Bone marrow (tissue), 2 donors: Measurements from ENCODE around the gene HNF4A.

Experiments
- DNase-seq, 2 donors: peaks; one replicate each; lab custom pipeline; 2025; lab: John Stamatoyannopoulos, UW

Gene HNF4A

GRCh38 chr20:44424039-44424495 lies 68.6 kb downstream of the HNF4A start:
- no peak for DNase-seq

GRCh38 chr20:44425923-44426322 lies 70.4 kb downstream of the HNF4A start:
- DNase-seq, result no peak

- no peak for DNase-seq
Observed at GRCh38 chr20:44426879-44427790, 71.6 kb downstream of the HNF4A start.

GRCh38 chr20:44427804-44428173 lies 72.3 kb downstream of the HNF4A start:
- DNase-seq, result no peak

- DNase-seq, result no peak
Observed at GRCh38 chr20:44428174-44429016, 72.9 kb downstream of the HNF4A start.

- no peak for DNase-seq
Observed at GRCh38 chr20:44429017-44429339, 73.5 kb downstream of the HNF4A start.

- DNase-seq, result no peak
Observed at GRCh38 chr20:44429419-44430269, 74.1 kb downstream of the HNF4A start.

GRCh38 chr20:44430270-44431065 lies 75.0 kb downstream of the HNF4A start:
- no peak for DNase-seq

GRCh38 chr20:44431118-44431501 lies 75.6 kb downstream of the HNF4A start:
- no peak for DNase-seq

GRCh38 chr20:44431502-44432234 lies 76.2 kb downstream of the HNF4A start:
- DNase-seq, result no peak

- DNase-seq, result no peak
Observed at GRCh38 chr20:44432618-44433577, 77.4 kb downstream of the HNF4A start.

- no peak for DNase-seq
Observed at GRCh38 chr20:44433751-44434538, 78.4 kb downstream of the HNF4A start.

- DNase-seq, result no peak
Observed at GRCh38 chr20:44435630-44436335, 80.3 kb downstream of the HNF4A start.

- no peak for DNase-seq
Observed at GRCh38 chr20:44436393-44436792, 80.9 kb downstream of the HNF4A start.

- no peak for DNase-seq
Observed at GRCh38 chr20:44437497-44437896, 82.0 kb downstream of the HNF4A start.

GRCh38 chr20:44438782-44439181 lies 83.3 kb downstream of the HNF4A start:
- DNase-seq, result no peak

GRCh38 chr20:44439318-44439717 lies 83.8 kb downstream of the HNF4A start:
- DNase-seq, result no peak
